ENCODE measurements around the gene FAT3. TPM values are rescaled to one million over a fixed set of nuclear protein-coding genes. Genes with fewer than 3 reads are reported as not detected.

FAT3 gene
- total RNA-seq, 1 experiment from 2014 or later = 0.02 TPM

DNA sequence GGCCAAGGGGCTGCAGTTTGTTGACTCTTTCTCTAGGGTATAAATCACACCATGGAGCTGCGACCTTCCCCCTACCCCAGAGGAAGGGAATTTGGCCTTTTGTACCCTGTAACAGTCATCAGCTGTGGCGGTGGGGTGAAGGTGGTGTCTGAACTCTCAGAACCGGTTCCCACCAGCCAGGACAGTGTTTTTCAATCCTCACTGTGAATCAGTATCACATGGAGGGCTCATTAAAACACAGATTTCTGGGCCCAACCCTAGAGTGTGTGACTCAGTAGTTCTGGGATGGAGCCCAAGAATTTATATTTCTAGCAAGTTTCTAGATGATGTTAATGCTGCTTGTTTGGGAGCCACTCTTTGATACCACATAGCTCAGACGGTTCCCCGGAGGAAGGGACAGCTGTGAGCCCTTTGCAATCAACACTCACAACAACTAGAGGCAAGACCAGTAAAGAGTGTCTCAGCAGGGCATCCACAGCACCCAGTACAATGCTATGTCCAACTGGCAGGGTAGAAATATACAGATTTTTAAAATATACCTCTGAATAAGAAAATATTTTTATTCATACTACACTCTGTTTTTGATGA lies 43.9 kb upstream of the FAT3 start:
- ChIA-PET CTCF (no interaction called here), POLR2A (no interaction called here), RAD21 (ENCODE audit: low non-redundant PET in 1 of 2, low total read pairs in 2 of 2, uncharacterized antibody in 2 of 2, unreplicated experiment in 2 of 2) (no interaction called here)
- H3K27me3 ChIP-seq (ENCODE audit: insufficient read depth, low read length) = no peaks in the 10 kb centered on the region
- H3K9me3 ChIP-seq (ENCODE audit: control insufficient read depth in 1 of 2, insufficient read depth in 1 of 2, low read depth in 1 of 2, low read length in 2 of 2) = peaks cover 0 to 7% of the 10 kb centered on the region in 2 experiments; a peak in 2 of 4 replicates
- no peak overlapping the region for H3K4me3 ChIP-seq (replicated peaks in 1 of 2; ENCODE audit: low read depth in 1 of 2, low read length in 2 of 2)
- BruUV-seq (replicated peaks) = no TSS peak
- no peak for DNase-seq (ENCODE audit: low read depth, low spot score)
- no peak for TF ChIP-seq EZH2 (IDR thresholded peaks at IDR 0.05)
- TF ChIP-seq, protein P1, sequence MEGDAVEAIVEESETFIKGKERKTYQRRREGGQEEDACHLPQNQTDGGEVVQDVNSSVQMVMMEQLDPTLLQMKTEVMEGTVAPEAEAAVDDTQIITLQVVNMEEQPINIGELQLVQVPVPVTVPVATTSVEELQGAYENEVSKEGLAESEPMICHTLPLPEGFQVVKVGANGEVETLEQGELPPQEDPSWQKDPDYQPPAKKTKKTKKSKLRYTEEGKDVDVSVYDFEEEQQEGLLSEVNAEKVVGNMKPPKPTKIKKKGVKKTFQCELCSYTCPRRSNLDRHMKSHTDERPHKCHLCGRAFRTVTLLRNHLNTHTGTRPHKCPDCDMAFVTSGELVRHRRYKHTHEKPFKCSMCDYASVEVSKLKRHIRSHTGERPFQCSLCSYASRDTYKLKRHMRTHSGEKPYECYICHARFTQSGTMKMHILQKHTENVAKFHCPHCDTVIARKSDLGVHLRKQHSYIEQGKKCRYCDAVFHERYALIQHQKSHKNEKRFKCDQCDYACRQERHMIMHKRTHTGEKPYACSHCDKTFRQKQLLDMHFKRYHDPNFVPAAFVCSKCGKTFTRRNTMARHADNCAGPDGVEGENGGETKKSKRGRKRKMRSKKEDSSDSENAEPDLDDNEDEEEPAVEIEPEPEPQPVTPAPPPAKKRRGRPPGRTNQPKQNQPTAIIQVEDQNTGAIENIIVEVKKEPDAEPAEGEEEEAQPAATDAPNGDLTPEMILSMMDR (IDR thresholded peaks at IDR 0.05 in 2 of 3, conservative IDR thresholded peaks at IDR 0.05 in 1 of 3; ENCODE audit: borderline replicate concordance in 1 of 3, insufficient read depth in 1 of 3, low read depth in 2 of 3, low read length in 2 of 3) = no peak
- no peak for TF ChIP-seq EZH2phosphoT487 (IDR thresholded peaks at IDR 0.05; ENCODE audit: borderline replicate concordance)
- TF ChIP-seq, protein P2, sequence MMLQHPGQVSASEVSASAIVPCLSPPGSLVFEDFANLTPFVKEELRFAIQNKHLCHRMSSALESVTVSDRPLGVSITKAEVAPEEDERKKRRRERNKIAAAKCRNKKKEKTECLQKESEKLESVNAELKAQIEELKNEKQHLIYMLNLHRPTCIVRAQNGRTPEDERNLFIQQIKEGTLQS (IDR thresholded peaks at IDR 0.05) = no peak
- TF ChIP-seq, protein P3, sequence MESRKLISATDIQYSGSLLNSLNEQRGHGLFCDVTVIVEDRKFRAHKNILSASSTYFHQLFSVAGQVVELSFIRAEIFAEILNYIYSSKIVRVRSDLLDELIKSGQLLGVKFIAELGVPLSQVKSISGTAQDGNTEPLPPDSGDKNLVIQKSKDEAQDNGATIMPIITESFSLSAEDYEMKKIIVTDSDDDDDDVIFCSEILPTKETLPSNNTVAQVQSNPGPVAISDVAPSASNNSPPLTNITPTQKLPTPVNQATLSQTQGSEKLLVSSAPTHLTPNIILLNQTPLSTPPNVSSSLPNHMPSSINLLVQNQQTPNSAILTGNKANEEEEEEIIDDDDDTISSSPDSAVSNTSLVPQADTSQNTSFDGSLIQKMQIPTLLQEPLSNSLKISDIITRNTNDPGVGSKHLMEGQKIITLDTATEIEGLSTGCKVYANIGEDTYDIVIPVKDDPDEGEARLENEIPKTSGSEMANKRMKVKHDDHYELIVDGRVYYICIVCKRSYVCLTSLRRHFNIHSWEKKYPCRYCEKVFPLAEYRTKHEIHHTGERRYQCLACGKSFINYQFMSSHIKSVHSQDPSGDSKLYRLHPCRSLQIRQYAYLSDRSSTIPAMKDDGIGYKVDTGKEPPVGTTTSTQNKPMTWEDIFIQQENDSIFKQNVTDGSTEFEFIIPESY (IDR thresholded peaks at IDR 0.05; ENCODE audit: extremely low read depth, insufficient replicate concordance, low read length) = no peak
- no peak for TF ChIP-seq YY1 (IDR thresholded peaks at IDR 0.05; ENCODE audit: extremely low read depth, insufficient replicate concordance, low read depth, low read length)
- TF ChIP-seq CBX3 (IDR thresholded peaks at IDR 0.05; ENCODE audit: low read depth) = no peak
- TF ChIP-seq TCF7L2 (IDR thresholded peaks at IDR 0.05; ENCODE audit: borderline replicate concordance, extremely low read depth, insufficient read depth, insufficient read length) = no peak
- TF ChIP-seq, protein P4, sequence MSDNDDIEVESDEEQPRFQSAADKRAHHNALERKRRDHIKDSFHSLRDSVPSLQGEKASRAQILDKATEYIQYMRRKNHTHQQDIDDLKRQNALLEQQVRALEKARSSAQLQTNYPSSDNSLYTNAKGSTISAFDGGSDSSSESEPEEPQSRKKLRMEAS (IDR thresholded peaks at IDR 0.05) = no peak
- TF ChIP-seq SRF (IDR thresholded peaks at IDR 0.05; ENCODE audit: low read depth) = no peak
- TF ChIP-seq ZFX (IDR thresholded peaks at IDR 0.05) = no peak
- TF ChIP-seq ZNF274 (IDR thresholded peaks at IDR 0.05; ENCODE audit: low read depth, low read length) = no peak
- TF ChIP-seq SP1 (IDR thresholded peaks at IDR 0.05; ENCODE audit: low read depth) = no peak
- TF ChIP-seq, protein P5, sequence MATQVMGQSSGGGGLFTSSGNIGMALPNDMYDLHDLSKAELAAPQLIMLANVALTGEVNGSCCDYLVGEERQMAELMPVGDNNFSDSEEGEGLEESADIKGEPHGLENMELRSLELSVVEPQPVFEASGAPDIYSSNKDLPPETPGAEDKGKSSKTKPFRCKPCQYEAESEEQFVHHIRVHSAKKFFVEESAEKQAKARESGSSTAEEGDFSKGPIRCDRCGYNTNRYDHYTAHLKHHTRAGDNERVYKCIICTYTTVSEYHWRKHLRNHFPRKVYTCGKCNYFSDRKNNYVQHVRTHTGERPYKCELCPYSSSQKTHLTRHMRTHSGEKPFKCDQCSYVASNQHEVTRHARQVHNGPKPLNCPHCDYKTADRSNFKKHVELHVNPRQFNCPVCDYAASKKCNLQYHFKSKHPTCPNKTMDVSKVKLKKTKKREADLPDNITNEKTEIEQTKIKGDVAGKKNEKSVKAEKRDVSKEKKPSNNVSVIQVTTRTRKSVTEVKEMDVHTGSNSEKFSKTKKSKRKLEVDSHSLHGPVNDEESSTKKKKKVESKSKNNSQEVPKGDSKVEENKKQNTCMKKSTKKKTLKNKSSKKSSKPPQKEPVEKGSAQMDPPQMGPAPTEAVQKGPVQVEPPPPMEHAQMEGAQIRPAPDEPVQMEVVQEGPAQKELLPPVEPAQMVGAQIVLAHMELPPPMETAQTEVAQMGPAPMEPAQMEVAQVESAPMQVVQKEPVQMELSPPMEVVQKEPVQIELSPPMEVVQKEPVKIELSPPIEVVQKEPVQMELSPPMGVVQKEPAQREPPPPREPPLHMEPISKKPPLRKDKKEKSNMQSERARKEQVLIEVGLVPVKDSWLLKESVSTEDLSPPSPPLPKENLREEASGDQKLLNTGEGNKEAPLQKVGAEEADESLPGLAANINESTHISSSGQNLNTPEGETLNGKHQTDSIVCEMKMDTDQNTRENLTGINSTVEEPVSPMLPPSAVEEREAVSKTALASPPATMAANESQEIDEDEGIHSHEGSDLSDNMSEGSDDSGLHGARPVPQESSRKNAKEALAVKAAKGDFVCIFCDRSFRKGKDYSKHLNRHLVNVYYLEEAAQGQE (IDR thresholded peaks at IDR 0.05; ENCODE audit: low read depth) = no peak
- TF ChIP-seq POLR2AphosphoS5 (IDR thresholded peaks at IDR 0.05; ENCODE audit: low read depth, low read length) = no peak
- no peak for TF ChIP-seq JUND (IDR thresholded peaks at IDR 0.05)
- TF ChIP-seq CEBPB (IDR thresholded peaks at IDR 0.05; ENCODE audit: low read depth) = no peak
- H3K9me2 ChIP-seq (ENCODE audit: insufficient read depth) = no peaks in the 10 kb centered on the region
- H4K20me1 ChIP-seq (ENCODE audit: insufficient read depth) = no peaks in the 10 kb centered on the region
- H2AFZ ChIP-seq (ENCODE audit: low read depth, low read length, poor library complexity, severe bottlenecking) = no peak overlapping the region
- no peak for ATAC-seq
- no peaks in the 10 kb centered on the region for H3K4me1 ChIP-seq (ENCODE audit: control insufficient read depth in 1 of 2, insufficient read depth in 2 of 2, low read length in 2 of 2)
- intact Hi-C loops (cut with micrococcal nuclease) = no loop called here
- no peak overlapping the region for H3K4me2 ChIP-seq (ENCODE audit: low read length)
- H3K9ac ChIP-seq (ENCODE audit: low read length) = no peak overlapping the region
- H3K27ac ChIP-seq (ENCODE audit: low read depth, low read length) = no peak overlapping the region
- no peaks in the 10 kb centered on the region for H3K36me3 ChIP-seq (ENCODE audit: control insufficient read depth in 1 of 2, insufficient read depth in 2 of 2, low read length in 2 of 2)
- H3K79me2 ChIP-seq (ENCODE audit: insufficient read depth, low read length) = no peaks in the 10 kb centered on the region
